Endothelial cell of umbilical vein (primary cell): ENCODE data around the gene ANXA6. TPM values are rescaled to one million over a fixed set of nuclear protein-coding genes. Genes with fewer than 3 reads are reported as not detected.
A peak's percentile ranks its signal among the peaks of the same experiment; 100 is the strongest.

ENCODE experiments used
- Bru-seq: library from RNA; stranded (reverse); fragments of 400-500 nt; gene quantifications from one replicate; lab custom pipeline; 2021; lab: Mats Ljungman, UMichigan
- BruChase-seq, 2 experiments: library from RNA; stranded (reverse); fragments of 400-500 nt; gene quantifications; one replicate each; lab custom pipeline; 2021; lab: Mats Ljungman, UMichigan
- BruUV-seq: library from RNA; stranded (reverse); fragments of 400-500 nt; replicated peaks from 2 replicates; lab custom pipeline; 2021; lab: Mats Ljungman, UMichigan
- CTCF ChIA-PET: fragments of 300-600, 350-600 bp; sonication (Branson Sonifier 250); formaldehyde crosslinking; loops from one replicate; lab custom pipeline; 2021; ENCODE audit warnings: antibody characterized with exemption, inconsistent platforms; lab: Charles Lee
- POLR2A ChIA-PET: fragments of 300-600, 350-600 bp; sonication (Branson Sonifier 250); formaldehyde crosslinking; loops from one replicate; lab custom pipeline; 2021; ENCODE audit warnings: antibody characterized with exemption, inconsistent platforms; lab: Charles Lee
- DNase-seq: peaks from one replicate; pipeline ENCODE4 v3.0.0-alpha.2; 2011; ENCODE audit warnings: low read depth, low spot score
- FAIRE-seq: peaks from 2 replicates; lab custom pipeline; 2011; peaks lifted over from hg19 to GRCh38; lab: Jason Lieb, UNC
- H2AFZ ChIP-seq: 2 replicates; pipeline ENCODE4 v1.6.0; 2012; ENCODE audit warnings: low read depth, low read length, control low read depth, inconsistent platforms
- H3K27ac ChIP-seq: 2 replicates; pipeline ENCODE4 v1.5.1; 2011; ENCODE audit warnings: low read depth, mild to moderate bottlenecking, control low read depth, low read length, moderate library complexity; ENCODE audit not compliant: insufficient read depth
- H3K27me3 ChIP-seq, 2 experiments: 2 replicates each; pipeline versions ENCODE4 v1.6.0 to v1.6.1; 2011; ENCODE audit warnings: low read length in 2 of 2, mixed read lengths in 1 of 2; ENCODE audit not compliant: control insufficient read depth in 2 of 2, insufficient read depth in 2 of 2
- H3K36me3 ChIP-seq, 2 experiments: 2 replicates in 1 of 2; 3 replicates in 1 of 2; pipeline ENCODE4 v1.5.1; 2011; ENCODE audit warnings: low read length in 2 of 2, mild to moderate bottlenecking in 1 of 2, moderate library complexity in 1 of 2; ENCODE audit not compliant: control insufficient read depth in 2 of 2, insufficient read depth in 2 of 2; ENCODE audit errors: extremely low read depth in 1 of 2
- H3K4me1 ChIP-seq: 3 replicates; pipeline ENCODE4 v1.5.1; 2011; ENCODE audit warnings: mild to moderate bottlenecking, low read length; ENCODE audit not compliant: control insufficient read depth, insufficient read depth; ENCODE audit errors: extremely low read depth
- H3K4me2 ChIP-seq: 2 replicates; pipeline ENCODE4 v1.6.1; 2011; ENCODE audit warnings: low read length, control low read depth, mixed read lengths; ENCODE audit not compliant: insufficient read depth
- H3K4me3 ChIP-seq, 3 experiments: fragments of 200-600 bp in 1 of 3; sonication (generic), shearing (Covaris generic) in 1 of 3; replicated peaks in 1 of 3; 2 replicates each; pipeline ENCODE4 v1.5.1; 2011 to 2016; ENCODE audit warnings: control low read depth in 3 of 3, low read length in 3 of 3, mild to moderate bottlenecking in 2 of 3, inconsistent platforms in 1 of 3, low read depth in 1 of 3, moderate library complexity in 1 of 3; ENCODE audit not compliant: insufficient read depth in 1 of 3
- H3K79me2 ChIP-seq: 2 replicates; pipeline ENCODE4 v1.6.0; 2012; ENCODE audit warnings: low read length, inconsistent platforms; ENCODE audit not compliant: control insufficient read depth, insufficient read depth
- H3K9ac ChIP-seq: replicated peaks from 2 replicates; pipeline ENCODE3; 2011; ENCODE audit warnings: low read length, control low read depth; ENCODE audit not compliant: insufficient read depth; ENCODE audit errors: extremely low read depth
- H3K9me1 ChIP-seq: replicated peaks from 3 replicates; pipeline ENCODE4 v1.6.0; 2011; ENCODE audit warnings: mild to moderate bottlenecking, low read length; ENCODE audit not compliant: control insufficient read depth, insufficient read depth; ENCODE audit errors: extremely low read depth
- H3K9me3 ChIP-seq: replicated peaks from 2 replicates; pipeline ENCODE4 v1.5.1; 2012; ENCODE audit warnings: low read length, inconsistent platforms; ENCODE audit not compliant: control insufficient read depth, insufficient read depth
- H4K20me1 ChIP-seq: replicated peaks from 2 replicates; pipeline ENCODE3; 2011; ENCODE audit warnings: mild to moderate bottlenecking, low read length; ENCODE audit not compliant: control insufficient read depth, insufficient read depth; ENCODE audit errors: extremely low read depth
- EZH2 ChIP-seq: IDR thresholded peaks from 2 replicates; pipeline ENCODE4 v1.6.1; 2012; ENCODE audit warnings: borderline replicate concordance, low read depth, mild to moderate bottlenecking, moderate library complexity, low read length, inconsistent platforms; ENCODE audit not compliant: severe bottlenecking
- FOS ChIP-seq: IDR thresholded peaks from 2 replicates; pipeline ENCODE4 v1.6.1; 2011; ENCODE audit warnings: mild to moderate bottlenecking, low read length, moderate library complexity, borderline replicate concordance; ENCODE audit not compliant: insufficient read depth
- GATA2 ChIP-seq: IDR thresholded peaks from 2 replicates; pipeline ENCODE4 v1.7.0; 2011; ENCODE audit warnings: low read depth, mild to moderate bottlenecking, moderate library complexity, mixed read lengths, low read length; ENCODE audit not compliant: insufficient read length, insufficient read depth
- JUN ChIP-seq: IDR thresholded peaks from 2 replicates; pipeline ENCODE4 v1.6.1; 2011; ENCODE audit warnings: borderline replicate concordance, low read depth; ENCODE audit not compliant: insufficient read length, insufficient read depth
- MYC ChIP-seq: IDR thresholded peaks from one replicate; pipeline ENCODE4 v1.6.1; 2011; ENCODE audit warnings: mild to moderate bottlenecking, low read depth, low read length
- POLR2A ChIP-seq: IDR thresholded peaks from 2 replicates; pipeline ENCODE4 v1.6.1; 2012; ENCODE audit warnings: low read depth, mild to moderate bottlenecking, control low read depth, low read length
- POLR2AphosphoS5 ChIP-seq: IDR thresholded peaks from 2 replicates; pipeline ENCODE4 v1.6.1; 2012; ENCODE audit warnings: low read depth, mild to moderate bottlenecking, control low read depth, low read length, moderate library complexity; ENCODE audit not compliant: insufficient read depth
- dilution Hi-C: fragments of 300-500 bp; cut with MboI; formaldehyde crosslinking; loops from one replicate; pipeline ENCODE4 v1.15.0; 2019; ENCODE audit warnings: low sequenced_read_pairs; ENCODE audit not compliant: extremely low pct_ligation_motif_present
- intact Hi-C: fragments of 100-400 bp; cut with micrococcal nuclease; formaldehyde crosslinking; loops from one replicate; pipeline ENCODE4 v1.10.0; 2022
- long read RNA-seq: library from polyadenylated mRNA; stranded (forward); transcript quantifications from one replicate; pipeline ENCODE4 v2.0.0, GENCODE V29; 2021
- polyA minus RNA-seq, 3 experiments: library from RNA; depleted of rRNA, polyadenylated mRNA; stranded (reverse); fragments of >200 nt; gene quantifications; 1 replicate in 1 of 3; 2 replicates in 2 of 3; pipeline ENCODE4 v1.2.3, GENCODE V29; 2011
- polyA plus RNA-seq, 4 experiments: library from polyadenylated mRNA; depleted of rRNA in 3 of 4; stranded (reverse) in 3 of 4; unstranded in 1 of 4; fragments of >200 nt; gene quantifications; 2 replicates each; pipeline versions ENCODE4 v1.2.1 to v1.2.3, GENCODE V29; 2011 to 2012; ENCODE audit warnings: missing spikeins in 1 of 4
- total RNA-seq: library from RNA; stranded (reverse); gene quantifications from 2 replicates; pipeline ENCODE4 v1.2.3, GENCODE V29; 2021
- TF ChIP-seq, protein P1 (sequence below), 2 donors: IDR thresholded peaks; 1 replicate in 1 of 2; 2 replicates in 1 of 2; pipeline ENCODE4 v1.5.1; 2011; ENCODE audit warnings: low read length in 2 of 2, mild to moderate bottlenecking in 2 of 2, moderate library complexity in 2 of 2, control low read depth in 1 of 2, inconsistent platforms in 1 of 2, low read depth in 1 of 2; ENCODE audit not compliant: insufficient read depth in 1 of 2; ENCODE audit errors: extremely low read depth in 1 of 2
- TF ChIP-seq, protein P2 (sequence below): IDR thresholded peaks from 2 replicates; pipeline ENCODE4 v1.6.1; 2011; ENCODE audit not compliant: insufficient read depth, insufficient read length

The ANXA6 gene
- 240 and 266 TPM in 2 replicates for total RNA-seq
- 173 and 195 TPM in 2 replicates for polyA plus RNA-seq
- 188 and 193 TPM in 2 replicates for polyA plus RNA-seq (2011; cell fraction: cytosol; rRNA removed)
- 166 and 173 TPM in 2 replicates for polyA plus RNA-seq (2011; cell fraction: nucleus; rRNA removed)
- polyA plus RNA-seq (2012) = 191 and 212 TPM in 2 replicates
- polyA minus RNA-seq = 285 and 304 TPM in 2 replicates
- 37.5 TPM for polyA minus RNA-seq (2011; cell fraction: cytosol; rRNA and poly(A)+ RNA removed)
- 130 and 133 TPM in 2 replicates for polyA minus RNA-seq (2011; cell fraction: nucleus; rRNA and poly(A)+ RNA removed)
- percentile 79 among the genes with signal in this experiment for Bru-seq, nascent RNA
- percentile 80 among the genes with signal in this experiment for BruChase-seq, experiment 1, labeled RNA remaining after a 6-hour chase
- percentile 84 among the genes with signal in this experiment for BruChase-seq, experiment 2, labeled RNA remaining after a 2-hour chase
- long read RNA-seq, transcript ANXA6-201 (26 exons, 2,593 nt) = major isoform, 82 of 212 reads
- long read RNA-seq, partial matches to known transcripts = 79 of 212 reads
- long read RNA-seq, other reads (novel, unspliced or antisense) = 51 of 212 reads

DNA sequence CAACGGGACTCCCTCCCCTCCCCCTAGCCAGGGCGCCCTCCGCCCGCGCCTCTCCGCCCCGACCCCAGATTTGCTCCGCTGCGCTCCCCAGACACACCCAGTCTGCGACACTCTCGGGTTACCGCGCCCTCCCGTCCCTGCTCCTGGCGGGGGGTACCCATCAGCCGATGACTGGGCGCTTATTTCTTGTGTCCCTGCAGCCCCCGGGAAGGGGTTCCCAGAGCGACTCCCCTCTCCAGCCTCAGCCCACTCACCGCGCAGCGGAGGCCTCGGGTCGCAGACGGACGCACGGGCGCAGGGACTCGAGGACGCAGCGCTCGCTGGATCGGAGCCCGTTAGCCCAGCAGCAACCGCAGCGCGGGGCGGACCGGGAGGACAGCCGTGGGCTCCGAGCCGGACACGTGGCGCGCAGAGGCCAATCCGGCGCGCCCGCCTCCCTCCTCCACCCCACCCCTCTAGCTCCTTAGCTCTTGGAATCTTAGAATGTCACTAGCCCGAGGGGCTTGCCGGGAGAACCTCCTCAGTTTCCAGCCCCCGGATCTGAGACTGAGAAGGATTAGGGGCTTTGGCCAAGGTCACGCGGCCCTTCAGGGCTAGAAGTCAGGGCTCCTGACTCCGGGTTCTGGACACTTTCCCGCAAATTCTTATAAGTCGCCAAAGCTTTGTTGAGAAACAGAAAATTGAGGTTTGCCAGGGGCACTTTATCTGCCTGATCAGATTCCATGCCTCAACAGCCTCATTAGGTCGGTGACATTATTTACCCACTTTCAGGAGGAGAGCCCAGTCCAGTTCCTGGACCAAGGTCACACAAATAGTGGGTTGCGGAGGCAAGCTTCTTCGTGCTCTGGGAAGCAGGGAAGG lies at the start of gene ANXA6:
Gene ANXA6, minus strand, starts transcription at position 354 of the 861 bp plus-strand sequence. CDS start 9,878 bp downstream, outside the sequence.
- Histone ChIP-seq H3K27me3 (no peaks in the 10 kb centered on the region), H3K4me1 (peaks cover 25% of the 10 kb centered on the region), H3K9me1 (no peaks in the 10 kb centered on the region), H3K79me2 (peaks cover 46% of the 10 kb centered on the region), H3K4me2 (peak within 1 kb of the TSS; percentile 85), H3K36me3 (peaks cover 0 to 3% of the 10 kb centered on the region in 2 experiments), H3K4me3 (peak within 1 kb of the TSS; percentile 73 to 92 (median 81)), H3K9ac (peak within 1 kb of the TSS; percentile 65), H4K20me1 (peaks cover 3% of the 10 kb centered on the region), H3K9me3 (no peaks in the 10 kb centered on the region), H3K27ac (peak within 1 kb of the TSS; percentile 37), H2AFZ (peak within 1 kb of the TSS; percentile 93)
- TF ChIP-seq FOS = no peak
- TF ChIP-seq GATA2 = no peak
- TF ChIP-seq, protein P1, sequence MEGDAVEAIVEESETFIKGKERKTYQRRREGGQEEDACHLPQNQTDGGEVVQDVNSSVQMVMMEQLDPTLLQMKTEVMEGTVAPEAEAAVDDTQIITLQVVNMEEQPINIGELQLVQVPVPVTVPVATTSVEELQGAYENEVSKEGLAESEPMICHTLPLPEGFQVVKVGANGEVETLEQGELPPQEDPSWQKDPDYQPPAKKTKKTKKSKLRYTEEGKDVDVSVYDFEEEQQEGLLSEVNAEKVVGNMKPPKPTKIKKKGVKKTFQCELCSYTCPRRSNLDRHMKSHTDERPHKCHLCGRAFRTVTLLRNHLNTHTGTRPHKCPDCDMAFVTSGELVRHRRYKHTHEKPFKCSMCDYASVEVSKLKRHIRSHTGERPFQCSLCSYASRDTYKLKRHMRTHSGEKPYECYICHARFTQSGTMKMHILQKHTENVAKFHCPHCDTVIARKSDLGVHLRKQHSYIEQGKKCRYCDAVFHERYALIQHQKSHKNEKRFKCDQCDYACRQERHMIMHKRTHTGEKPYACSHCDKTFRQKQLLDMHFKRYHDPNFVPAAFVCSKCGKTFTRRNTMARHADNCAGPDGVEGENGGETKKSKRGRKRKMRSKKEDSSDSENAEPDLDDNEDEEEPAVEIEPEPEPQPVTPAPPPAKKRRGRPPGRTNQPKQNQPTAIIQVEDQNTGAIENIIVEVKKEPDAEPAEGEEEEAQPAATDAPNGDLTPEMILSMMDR (IDR thresholded peaks at IDR 0.05; ENCODE audit: extremely low read depth in 1 of 2, insufficient read depth in 1 of 2, low read depth in 1 of 2, low read length in 2 of 2) = no peak
- TF ChIP-seq POLR2A = no peak
- no peak for TF ChIP-seq EZH2
- TF ChIP-seq, protein P2, sequence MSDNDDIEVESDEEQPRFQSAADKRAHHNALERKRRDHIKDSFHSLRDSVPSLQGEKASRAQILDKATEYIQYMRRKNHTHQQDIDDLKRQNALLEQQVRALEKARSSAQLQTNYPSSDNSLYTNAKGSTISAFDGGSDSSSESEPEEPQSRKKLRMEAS = peak; percentile 96
- TF ChIP-seq JUN = no peak
- peak; percentile 62 for TF ChIP-seq POLR2AphosphoS5
- TF ChIP-seq MYC = peak; percentile 49
- ChIA-PET POLR2A (interaction anchor here (0.8 to 1.3 kb wide), 2 partner anchors 11 to 95 kb away, joined by 3 read pairs; partner anchors contain the start of gene GM2A), CTCF (interaction anchor here (0.6 to 3.3 kb wide), 15 partner anchors 7 to 494 kb away, joined by 3 to 49 read pairs (median 4); partner anchors contain the start of genes CCDC69 and GM2A)
- DNase-seq (peak; percentile 83), FAIRE-seq (peak; percentile 96)
- TSS peak; percentile 30 for BruUV-seq
- intact Hi-C loops (loop anchor here (2.0 kb wide), 2 partner anchors 31 to 107 kb away; no protein-coding TSS in a partner anchor), dilution Hi-C loops (no loop called here)
